ENCODE data around the gene MBD6.

- TF ChIP-seq, protein P1, sequence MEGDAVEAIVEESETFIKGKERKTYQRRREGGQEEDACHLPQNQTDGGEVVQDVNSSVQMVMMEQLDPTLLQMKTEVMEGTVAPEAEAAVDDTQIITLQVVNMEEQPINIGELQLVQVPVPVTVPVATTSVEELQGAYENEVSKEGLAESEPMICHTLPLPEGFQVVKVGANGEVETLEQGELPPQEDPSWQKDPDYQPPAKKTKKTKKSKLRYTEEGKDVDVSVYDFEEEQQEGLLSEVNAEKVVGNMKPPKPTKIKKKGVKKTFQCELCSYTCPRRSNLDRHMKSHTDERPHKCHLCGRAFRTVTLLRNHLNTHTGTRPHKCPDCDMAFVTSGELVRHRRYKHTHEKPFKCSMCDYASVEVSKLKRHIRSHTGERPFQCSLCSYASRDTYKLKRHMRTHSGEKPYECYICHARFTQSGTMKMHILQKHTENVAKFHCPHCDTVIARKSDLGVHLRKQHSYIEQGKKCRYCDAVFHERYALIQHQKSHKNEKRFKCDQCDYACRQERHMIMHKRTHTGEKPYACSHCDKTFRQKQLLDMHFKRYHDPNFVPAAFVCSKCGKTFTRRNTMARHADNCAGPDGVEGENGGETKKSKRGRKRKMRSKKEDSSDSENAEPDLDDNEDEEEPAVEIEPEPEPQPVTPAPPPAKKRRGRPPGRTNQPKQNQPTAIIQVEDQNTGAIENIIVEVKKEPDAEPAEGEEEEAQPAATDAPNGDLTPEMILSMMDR (IDR thresholded peaks at IDR 0.05; ENCODE audit: low read length), result no peak
- TF ChIP-seq EZH2phosphoT487 (IDR thresholded peaks at IDR 0.05; ENCODE audit: low read length) (no peak), EZH2 (optimal IDR thresholded peaks at IDR 0.05; ENCODE audit: low read depth, low read length) (no peak)
Measured at GRCh38 chr12:57543581-57543980, 21.0 kb downstream of the MBD6 start.

Data from MM.1S (cell line).